MCF 10A (cell line): ENCODE data around the gene AHNAK2. TPM values are rescaled to one million over a fixed set of nuclear protein-coding genes. Genes with fewer than 3 reads are reported as not detected.
"Not testable (repeated sequence)": the region's sequence is repeated elsewhere in the genome, so short reads cannot be mapped to it uniquely, and the experiment has no call there.

Experiments
- BruUV-seq: library from RNA; stranded (reverse); fragments of 400-500 nt; replicated peaks from 2 replicates; lab custom pipeline; 2021; lab: Mats Ljungman, UMichigan
- CTCF ChIA-PET: fragments of 300-600 bp; sonication (Branson Sonifier 250); formaldehyde crosslinking; extraction: SDS; loops from one replicate; lab custom pipeline; 2021; ENCODE audit warnings: antibody characterized with exemption, inconsistent platforms; lab: Yijun Ruan, JAX
- POLR2A ChIA-PET: fragments of 300-600, 350-650 bp; sonication (Branson Sonifier 250); formaldehyde crosslinking; extraction: SDS; loops from one replicate; lab custom pipeline; 2020; ENCODE audit warnings: antibody characterized with exemption, inconsistent platforms; lab: Yijun Ruan, JAX
- DNase-seq: peaks from one replicate; pipeline ENCODE4 v3.0.0-alpha.2; 2018; ENCODE audit not compliant: unreplicated experiment
- H3K27ac Mint-ChIP-seq: one replicate; pipeline ENCODE4 v1.8.0; 2022; ENCODE audit warnings: mild to moderate bottlenecking, low read depth, mixed read lengths; ENCODE audit not compliant: unreplicated experiment
- H3K27me3 Mint-ChIP-seq: one replicate; pipeline ENCODE4 v1.8.0; 2022; ENCODE audit warnings: mixed read lengths; ENCODE audit not compliant: insufficient read depth, unreplicated experiment
- H3K36me3 Mint-ChIP-seq: one replicate; pipeline ENCODE4 v1.8.0; 2022; ENCODE audit warnings: mild to moderate bottlenecking, moderate library complexity, mixed read lengths; ENCODE audit not compliant: insufficient read depth, unreplicated experiment
- H3K4me1 Mint-ChIP-seq: one replicate; pipeline ENCODE4 v1.8.0; 2022; ENCODE audit warnings: mixed read lengths; ENCODE audit not compliant: insufficient read depth, unreplicated experiment
- H3K4me3 Mint-ChIP-seq: one replicate; pipeline ENCODE4 v1.8.0; 2022; ENCODE audit warnings: mild to moderate bottlenecking, moderate library complexity, mixed read lengths; ENCODE audit not compliant: unreplicated experiment
- H3K9me3 Mint-ChIP-seq: one replicate; pipeline ENCODE4 v1.8.0; 2022; ENCODE audit warnings: mixed read lengths; ENCODE audit not compliant: unreplicated experiment
- intact Hi-C: fragments of 100-400 bp; cut with micrococcal nuclease; formaldehyde crosslinking; loops from 2 replicates; pipeline ENCODE4 v1.14.1; 2022
- total RNA-seq: library from RNA; stranded (reverse); gene quantifications from 2 replicates; pipeline ENCODE4 v1.2.3, GENCODE V29; 2022
- TF ChIP-seq, protein P1 (sequence below): fragments of 200-600 bp; IDR thresholded peaks from one replicate; pipeline ENCODE4 v1.8.0; 2022; ENCODE audit warnings: antibody characterized with exemption, mild to moderate bottlenecking; ENCODE audit not compliant: unreplicated experiment

The AHNAK2 gene
- total RNA-seq, 1 experiment from 2014 or later = 218 TPM

DNA sequence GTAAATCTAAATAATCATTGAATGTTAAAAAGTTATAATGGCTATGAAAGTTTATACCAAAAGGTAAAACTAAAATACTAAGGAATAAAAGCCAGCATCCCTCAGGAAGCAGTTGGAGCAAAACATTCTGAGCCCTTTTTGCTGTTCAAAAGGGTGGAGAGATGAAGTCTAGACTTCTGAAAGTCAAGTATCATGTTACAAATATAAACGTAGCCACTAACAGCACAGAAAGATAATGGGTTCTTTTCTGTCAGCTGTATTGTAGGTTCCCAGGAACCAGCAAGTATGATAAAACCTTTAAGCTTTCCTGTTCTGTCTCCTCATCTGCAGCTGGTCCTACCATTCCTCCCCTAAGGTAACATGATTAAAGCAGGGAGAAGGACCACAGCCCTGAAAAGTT lies 69.9 kb downstream of the AHNAK2 start:
- no peaks in the 10 kb centered on the region for H3K36me3 Mint-ChIP-seq
- DNase-seq = no peak
- no peak overlapping the region for H3K27ac Mint-ChIP-seq
- intact Hi-C loops = no loop called here
- no peaks in the 10 kb centered on the region for H3K9me3 Mint-ChIP-seq
- ChIA-PET CTCF (interaction anchor here (1.6 kb wide), 1 partner anchor 12 kb away, joined by 8 read pairs; no protein-coding TSS in a partner anchor), POLR2A (no interaction called here)
- no TSS peak for BruUV-seq
- no peaks in the 10 kb centered on the region for H3K27me3 Mint-ChIP-seq
- H3K4me3 Mint-ChIP-seq = no peak overlapping the region
- TF ChIP-seq, protein P1, sequence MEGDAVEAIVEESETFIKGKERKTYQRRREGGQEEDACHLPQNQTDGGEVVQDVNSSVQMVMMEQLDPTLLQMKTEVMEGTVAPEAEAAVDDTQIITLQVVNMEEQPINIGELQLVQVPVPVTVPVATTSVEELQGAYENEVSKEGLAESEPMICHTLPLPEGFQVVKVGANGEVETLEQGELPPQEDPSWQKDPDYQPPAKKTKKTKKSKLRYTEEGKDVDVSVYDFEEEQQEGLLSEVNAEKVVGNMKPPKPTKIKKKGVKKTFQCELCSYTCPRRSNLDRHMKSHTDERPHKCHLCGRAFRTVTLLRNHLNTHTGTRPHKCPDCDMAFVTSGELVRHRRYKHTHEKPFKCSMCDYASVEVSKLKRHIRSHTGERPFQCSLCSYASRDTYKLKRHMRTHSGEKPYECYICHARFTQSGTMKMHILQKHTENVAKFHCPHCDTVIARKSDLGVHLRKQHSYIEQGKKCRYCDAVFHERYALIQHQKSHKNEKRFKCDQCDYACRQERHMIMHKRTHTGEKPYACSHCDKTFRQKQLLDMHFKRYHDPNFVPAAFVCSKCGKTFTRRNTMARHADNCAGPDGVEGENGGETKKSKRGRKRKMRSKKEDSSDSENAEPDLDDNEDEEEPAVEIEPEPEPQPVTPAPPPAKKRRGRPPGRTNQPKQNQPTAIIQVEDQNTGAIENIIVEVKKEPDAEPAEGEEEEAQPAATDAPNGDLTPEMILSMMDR = no peak
- no peaks in the 10 kb centered on the region for H3K4me1 Mint-ChIP-seq

GRCh38 chr14:104905579-104905933 lies 72.6 kb downstream of the AHNAK2 start:
- CTCF ChIA-PET = interaction anchor here (0.6 kb wide), 1 partner anchor 1973 kb away, joined by 4 read pairs; no protein-coding TSS in a partner anchor
- H3K9me3 Mint-ChIP-seq, H3K4me1 Mint-ChIP-seq, H3K27ac Mint-ChIP-seq, POLR2A ChIA-PET, H3K27me3 Mint-ChIP-seq, BruUV-seq, H3K4me3 Mint-ChIP-seq, H3K36me3 Mint-ChIP-seq, intact Hi-C loops, DNase-seq: not testable (repeated sequence)

DNA sequence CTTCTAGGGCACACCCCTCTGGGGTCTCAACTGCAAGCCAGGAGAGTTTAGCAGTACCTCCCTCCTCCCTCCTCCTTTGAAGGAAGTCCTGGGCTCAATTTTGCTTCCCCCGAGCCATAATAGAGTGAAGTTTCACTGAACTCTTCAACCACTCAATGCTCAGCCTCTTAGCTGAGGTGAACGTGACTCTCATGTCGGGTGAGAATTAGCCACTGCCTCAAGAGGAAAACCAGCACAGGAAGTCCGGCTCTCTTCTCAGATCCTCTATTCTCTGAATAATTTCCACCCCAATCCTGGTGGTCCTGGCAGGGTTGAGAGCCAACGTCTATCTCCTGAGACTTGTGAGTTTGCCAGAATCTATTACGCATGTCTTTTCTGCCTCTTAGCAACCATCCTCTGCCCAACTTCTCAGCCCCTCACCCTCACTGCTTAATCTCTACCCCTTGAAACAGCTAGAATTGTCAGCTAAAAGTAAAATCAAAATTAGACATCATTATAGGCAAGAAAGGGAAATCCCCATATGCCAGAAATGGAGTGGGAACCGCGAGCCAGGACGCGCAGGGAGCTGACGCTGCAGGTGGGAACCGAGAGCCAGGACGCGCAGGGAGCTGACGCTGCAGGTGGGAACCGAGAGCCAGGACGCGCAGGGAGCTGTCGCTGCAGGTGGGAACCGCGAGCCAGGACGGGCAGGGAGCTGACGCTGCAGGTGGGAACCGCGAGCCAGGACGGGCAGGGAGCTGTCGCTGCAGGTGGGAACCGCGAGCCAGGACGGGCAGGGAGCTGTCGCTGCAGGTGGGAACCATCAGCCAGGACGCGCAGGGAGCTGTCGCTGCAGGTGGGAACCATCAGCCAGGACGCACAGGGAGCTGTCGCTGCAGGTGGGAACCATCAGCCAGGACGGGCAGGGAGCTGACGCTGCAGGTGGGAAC lies 73.3 kb downstream of the AHNAK2 start:
- BruUV-seq, H3K4me1 Mint-ChIP-seq, DNase-seq, H3K27ac Mint-ChIP-seq, H3K9me3 Mint-ChIP-seq, intact Hi-C loops, H3K27me3 Mint-ChIP-seq, H3K36me3 Mint-ChIP-seq, H3K4me3 Mint-ChIP-seq: not testable (repeated sequence)
- CTCF ChIA-PET = interaction anchor here (0.6 kb wide), 1 partner anchor 1973 kb away, joined by 4 read pairs; no protein-coding TSS in a partner anchor
- POLR2A ChIA-PET = interaction anchor here (0.7 kb wide), 1 partner anchor 38 kb away, joined by 3 read pairs; no protein-coding TSS in a partner anchor

- TF ChIP-seq, protein P1 = no peak
- Mint-ChIP-seq H3K27ac (no peak overlapping the region), H3K9me3 (no peaks in the 10 kb centered on the region), H3K4me3 (no peak overlapping the region), H3K4me1 (no peaks in the 10 kb centered on the region), H3K36me3 (no peaks in the 10 kb centered on the region), H3K27me3 (no peaks in the 10 kb centered on the region)
- intact Hi-C loops = no loop called here
- POLR2A ChIA-PET = no interaction called here
- no TSS peak for BruUV-seq
- CTCF ChIA-PET = no interaction called here
- DNase-seq = no peak
Observed at GRCh38 chr14:104903990-104904389, 74.2 kb downstream of the AHNAK2 start.
